Bronchial epithelial cell (primary cell): ENCODE results near the gene IL1RL2. TPM values are rescaled to one million over a fixed set of nuclear protein-coding genes. Genes with fewer than 3 reads are reported as not detected.

Source experiments
- DNase-seq: peaks from one replicate; pipeline ENCODE4 v3.0.0-alpha.2; 2010; ENCODE audit warnings: low read depth
- FAIRE-seq: peaks from 2 replicates; lab custom pipeline; 2011; peaks lifted over from hg19 to GRCh38; lab: Jason Lieb, UNC
- H3K27me3 ChIP-seq: 2 replicates; pipeline ENCODE4 v1.5.1; 2011; ENCODE audit warnings: low read length; ENCODE audit not compliant: control insufficient read depth, insufficient read depth
- H3K36me3 ChIP-seq: 2 replicates; pipeline ENCODE4 v1.5.1; 2011; ENCODE audit warnings: low read length; ENCODE audit not compliant: control insufficient read depth, insufficient read depth
- H3K4me3 ChIP-seq: 2 replicates; pipeline ENCODE4 v1.5.1; 2011; ENCODE audit warnings: mild to moderate bottlenecking, low read depth, low read length, control low read depth
- total RNA-seq: library from RNA; depleted of rRNA; stranded (reverse); fragments of >200 nt; gene quantifications from 2 replicates; pipeline ENCODE4 v1.2.1, GENCODE V29; 2014
- TF ChIP-seq, protein P1 (sequence below): IDR thresholded peaks from 2 replicates; pipeline ENCODE4 v1.5.1; 2011; ENCODE audit warnings: mild to moderate bottlenecking, moderate library complexity, low read length, control low read depth, inconsistent platforms; ENCODE audit not compliant: insufficient read depth, severe bottlenecking

IL1RL2 gene
- total RNA-seq, 1 donor from 2014 or later: 1.8 TPM

- TF ChIP-seq, protein P1, sequence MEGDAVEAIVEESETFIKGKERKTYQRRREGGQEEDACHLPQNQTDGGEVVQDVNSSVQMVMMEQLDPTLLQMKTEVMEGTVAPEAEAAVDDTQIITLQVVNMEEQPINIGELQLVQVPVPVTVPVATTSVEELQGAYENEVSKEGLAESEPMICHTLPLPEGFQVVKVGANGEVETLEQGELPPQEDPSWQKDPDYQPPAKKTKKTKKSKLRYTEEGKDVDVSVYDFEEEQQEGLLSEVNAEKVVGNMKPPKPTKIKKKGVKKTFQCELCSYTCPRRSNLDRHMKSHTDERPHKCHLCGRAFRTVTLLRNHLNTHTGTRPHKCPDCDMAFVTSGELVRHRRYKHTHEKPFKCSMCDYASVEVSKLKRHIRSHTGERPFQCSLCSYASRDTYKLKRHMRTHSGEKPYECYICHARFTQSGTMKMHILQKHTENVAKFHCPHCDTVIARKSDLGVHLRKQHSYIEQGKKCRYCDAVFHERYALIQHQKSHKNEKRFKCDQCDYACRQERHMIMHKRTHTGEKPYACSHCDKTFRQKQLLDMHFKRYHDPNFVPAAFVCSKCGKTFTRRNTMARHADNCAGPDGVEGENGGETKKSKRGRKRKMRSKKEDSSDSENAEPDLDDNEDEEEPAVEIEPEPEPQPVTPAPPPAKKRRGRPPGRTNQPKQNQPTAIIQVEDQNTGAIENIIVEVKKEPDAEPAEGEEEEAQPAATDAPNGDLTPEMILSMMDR: no peak
- DNase-seq (no peak), FAIRE-seq (no peak)
- Histone ChIP-seq H3K4me3 (no peak overlapping the region), H3K27me3 (no peaks in the 10 kb centered on the region), H3K36me3 (no peaks in the 10 kb centered on the region)
These were observed 52.5 kb downstream of the IL1RL2 start for GRCh38 chr2:102239344-102239743.

- peak; percentile 13 for FAIRE-seq
- DNase-seq: peak; percentile 80
- TF ChIP-seq, protein P1: peak; percentile 99
- H3K4me3 ChIP-seq: no peak overlapping the region
- no peaks in the 10 kb centered on the region for H3K27me3 ChIP-seq
- no peaks in the 10 kb centered on the region for H3K36me3 ChIP-seq
These were observed 54.0 kb downstream of the IL1RL2 start for GRCh38 chr2:102240640-102241370.

DNA sequence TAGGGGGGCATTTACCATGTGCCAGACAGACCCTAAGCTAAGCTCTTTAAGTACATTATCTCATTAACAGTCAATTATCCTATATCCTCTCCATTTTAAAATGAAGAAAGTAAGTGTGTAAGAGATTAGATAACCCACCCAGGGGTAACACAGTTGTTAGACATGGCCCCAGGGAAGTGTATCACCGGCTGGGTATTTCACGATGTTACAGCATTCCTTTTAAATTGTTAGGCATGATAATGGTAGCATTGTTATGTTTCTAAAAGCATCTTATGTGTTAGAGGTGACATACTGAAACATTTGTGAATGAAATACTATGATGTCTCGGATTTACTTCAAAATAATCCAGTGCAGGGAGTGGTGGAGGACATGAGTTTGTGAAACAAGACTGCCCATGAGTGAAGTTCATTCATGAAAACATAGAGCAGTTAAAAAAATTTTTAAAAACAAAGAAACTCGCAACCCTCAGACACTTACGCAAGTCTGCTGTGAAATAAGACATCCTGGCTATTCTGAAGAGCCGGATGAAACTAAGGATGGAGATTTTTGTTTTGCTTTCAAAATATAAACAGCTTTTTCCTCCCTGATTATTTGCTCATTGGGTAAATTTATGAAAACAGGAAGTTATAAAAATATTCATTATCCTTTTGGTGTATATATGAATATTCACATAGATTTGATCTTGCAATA, 54.9 kb downstream of the IL1RL2 start:
- FAIRE-seq (no peak), DNase-seq (no peak)
- no peaks in the 10 kb centered on the region for H3K36me3 ChIP-seq
- H3K27me3 ChIP-seq: no peaks in the 10 kb centered on the region
- no peak overlapping the region for H3K4me3 ChIP-seq
- TF ChIP-seq, protein P1: no peak

- H3K36me3 ChIP-seq: no peaks in the 10 kb centered on the region
- FAIRE-seq (no peak), DNase-seq (no peak)
- no peak overlapping the region for H3K4me3 ChIP-seq
- no peaks in the 10 kb centered on the region for H3K27me3 ChIP-seq
- TF ChIP-seq, protein P1: no peak
These were observed 58.7 kb downstream of the IL1RL2 start for GRCh38 chr2:102245266-102246151.

DNA sequence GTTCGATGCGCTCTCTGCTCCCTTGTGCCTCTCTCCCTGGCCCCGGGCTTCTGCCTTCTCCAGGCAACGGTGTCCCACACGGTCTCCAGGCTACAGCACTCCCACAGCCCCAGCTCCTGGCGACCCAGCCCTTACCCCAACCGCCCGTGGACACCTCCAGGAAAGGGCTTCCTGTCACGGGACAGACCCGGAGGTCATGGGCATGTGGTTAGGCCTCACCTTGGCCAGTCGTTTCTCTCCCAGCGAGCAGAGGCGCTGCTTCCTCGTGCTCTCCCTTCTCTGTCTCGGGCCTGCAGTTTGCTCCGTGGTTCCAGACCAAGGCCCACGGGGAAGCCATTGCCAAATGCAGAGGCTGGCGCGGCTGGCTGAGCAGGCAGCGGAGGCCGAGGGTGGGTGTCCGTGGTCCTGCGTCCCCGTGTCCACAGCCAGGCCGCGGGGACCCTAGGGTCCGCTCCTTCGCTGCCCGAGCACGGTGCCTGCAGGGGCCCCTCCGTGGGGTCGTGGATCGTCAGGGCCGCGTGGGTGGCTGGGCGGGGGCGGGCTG, 63.5 kb downstream of the IL1RL2 start:
- Histone ChIP-seq H3K27me3 (no peaks in the 10 kb centered on the region), H3K4me3 (no peak overlapping the region), H3K36me3 (no peaks in the 10 kb centered on the region)
- DNase-seq (no peak), FAIRE-seq (no peak)
- TF ChIP-seq, protein P1: no peak
